ENCODE data around the gene VMAC. TPM values are rescaled to one million over a fixed set of nuclear protein-coding genes. Genes with fewer than 3 reads are reported as not detected.

VMAC gene
- total and polyA plus RNA-seq, 2 of the 13 experiments (the other 11 are each of a cell fraction or from before 2014, with no cell fraction given): 2.4 TPM

GRCh38 chr19:5937550-5937949 is 32.9 kb downstream of the VMAC start (continued):
- TF ChIP-seq AFF4 (CRISPR knock-in tag; IDR thresholded peaks at IDR 0.05): no peak
- no peak for TF ChIP-seq HNRNPLL (IDR thresholded peaks at IDR 0.05; ENCODE audit: low read depth, low read length, poor library complexity, severe bottlenecking)
- TF ChIP-seq ZNF616 (CRISPR knock-in tag; IDR thresholded peaks at IDR 0.05; ENCODE audit: low read depth): no peak

- H2AFZ ChIP-seq (ENCODE audit: low read length): no peak overlapping the region
- no peak overlapping the region for H3K4me3 ChIP-seq (replicated peaks in 1 of 3; ENCODE audit: insufficient read depth in 1 of 3, low read depth in 2 of 3, low read length in 3 of 3)
- no peak for DNase-seq (ENCODE audit: low spot score)
- 0 out of 2 replicates have a peak overlapping the region, but pooled peaks have one; percentile 15 for H3K9ac ChIP-seq (ENCODE audit: insufficient read depth, low read depth, low read length)
- H3K4me1 ChIP-seq (ENCODE audit: insufficient read depth, low read length): peaks cover 11% of the 10 kb centered on the region
- H3K36me3 ChIP-seq (replicated peaks in 1 of 2; ENCODE audit: control insufficient read depth in 1 of 2, insufficient read depth in 2 of 2, low read length in 2 of 2): peaks cover 35 to 76% of the 10 kb centered on the region in 2 experiments
- H4K20me1 ChIP-seq (ENCODE audit: insufficient read depth, low read length): peaks cover 57% of the 10 kb centered on the region; the same call in 1 of the 2 replicates
- ATAC-seq: no peak
- no TSS peak for BruUV-seq (replicated peaks)
- 93% methylated on average over 19 of the region's 21 CpGs for WGBS (ENCODE audit: low lambda C conversion rate)
- no peaks in the 10 kb centered on the region for H3K9me3 ChIP-seq (ENCODE audit: low read length)
- in situ Hi-C loops (cut with HindIII; ENCODE audit: extremely low pct_ligation_motif_present, low pct_unique_long_range_greater_than_20kb) (no loop called here), intact Hi-C loops (cut with micrococcal nuclease; ENCODE audit: unreplicated experiment) (no loop called here)
- TF ChIP-seq AGO2 (optimal IDR thresholded peaks at IDR 0.05; ENCODE audit: low read depth, low read length) (peak; percentile 57), KLF15 (CRISPR knock-in tag; IDR thresholded peaks at IDR 0.05; ENCODE audit: borderline replicate concordance) (no peak)
- ChIA-PET POLR2A (no interaction called here), CTCF (ENCODE audit: low intra/inter-chr PET ratio, low total read pairs) (no interaction called here)
- H3K27ac ChIP-seq (ENCODE audit: extremely low read length, insufficient read depth, low read length): no peak overlapping the region
- no peak for FAIRE-seq
- H3K27me3 ChIP-seq (ENCODE audit: control insufficient read depth in 1 of 2, insufficient read depth in 2 of 2, low read length in 2 of 2): no peaks in the 10 kb centered on the region
- H3K4me2 ChIP-seq (ENCODE audit: low read depth, low read length): no peak overlapping the region
- peaks cover 75% of the 10 kb centered on the region for H3K79me2 ChIP-seq (ENCODE audit: insufficient read depth, low read length)
These were observed 35.9 kb downstream of the VMAC start for GRCh38 chr19:5940260-5941208.
